Colonic mucosa (tissue), 4 donors: ENCODE results near the gene MRC2. TPM values are rescaled to one million over a fixed set of nuclear protein-coding genes. Genes with fewer than 3 reads are reported as not detected.
"Not testable (repeated sequence)": the region's sequence is repeated elsewhere in the genome, so short reads cannot be mapped to it uniquely, and the experiment has no call there.

Experiments used
- DNase-seq: peaks from one replicate; pipeline ENCODE4 v3.0.0-alpha.2; 2020
- H3K27ac ChIP-seq: fragments of 200-600 bp; one replicate; pipeline ENCODE4 v1.8.0; 2021
- H3K27me3 ChIP-seq: fragments of 200-600 bp; one replicate; pipeline ENCODE4 v1.8.0; 2021
- H3K36me3 ChIP-seq: fragments of 200-600 bp; one replicate; pipeline ENCODE4 v1.8.0; 2021
- H3K4me1 ChIP-seq: fragments of 200-600 bp; one replicate; pipeline ENCODE4 v1.8.0; 2021; ENCODE audit warnings: mild to moderate bottlenecking
- H3K4me3 ChIP-seq: fragments of 200-600 bp; one replicate; pipeline ENCODE4 v1.8.0; 2021
- H3K9ac ChIP-seq, 2 donors: one replicate each; pipeline ENCODE4 v1.7.0; 2013; ENCODE audit warnings: control low read depth in 2 of 2, low read depth in 2 of 2, low read length in 2 of 2
- H3K9me3 ChIP-seq: fragments of 200-600 bp; one replicate; pipeline ENCODE4 v1.8.0; 2021
- CTCF ChIP-seq: fragments of 200-600 bp; IDR thresholded peaks from one replicate; pipeline ENCODE4 v1.8.0; 2022; ENCODE audit warnings: antibody characterized with exemption, mild to moderate bottlenecking
- intact Hi-C: fragments of 100-400 bp; cut with DNase I; formaldehyde crosslinking; loops from one replicate; pipeline ENCODE4 v1.14.1; 2022
- total RNA-seq, 2 donors: library from RNA; stranded (reverse); fragmentation: NEBNext Ultra II Directional in 1 of 2; extraction: Animal tissue kit (Norgen Biotek cat#: 25700) in 1 of 2; gene quantifications; one replicate each; pipeline ENCODE4 v1.2.1, GENCODE V29; 2021
- donor health status: healthy.
- donor health status: DM: no; HTN: no; CAD: no.
- donor health status: DM: no; HTN: no; CAD: no.

MRC2 gene
- total RNA-seq, 2 donors from 2014 or later, result 6.4 to 10.9 TPM

GRCh38 chr17:62601471-62601870 lies 26.0 kb upstream of the MRC2 start:
- Histone ChIP-seq H3K9ac (no peak overlapping the region), H3K36me3 (no peaks in the 10 kb centered on the region), H3K27ac (no peak overlapping the region), H3K4me3 (no peak overlapping the region), H3K9me3 (no peaks in the 10 kb centered on the region), H3K4me1 (no peaks in the 10 kb centered on the region), H3K27me3 (no peaks in the 10 kb centered on the region)
- no peak for TF ChIP-seq CTCF
- intact Hi-C loops, result no loop called here
- DNase-seq, result no peak

- H3K27me3 ChIP-seq, H3K36me3 ChIP-seq, H3K9ac ChIP-seq, intact Hi-C loops, H3K9me3 ChIP-seq, H3K27ac ChIP-seq, H3K4me3 ChIP-seq, DNase-seq, H3K4me1 ChIP-seq: not testable (repeated sequence)
Measured at GRCh38 chr17:62603783-62604182, 23.7 kb upstream of the MRC2 start.

- Histone ChIP-seq H3K4me3 (no peak overlapping the region), H3K4me1 (no peaks in the 10 kb centered on the region), H3K9ac (no peak overlapping the region), H3K27me3 (no peaks in the 10 kb centered on the region), H3K27ac (no peak overlapping the region), H3K36me3 (peaks cover 4% of the 10 kb centered on the region), H3K9me3 (no peaks in the 10 kb centered on the region)
- no peak for TF ChIP-seq CTCF
- no peak for DNase-seq
- intact Hi-C loops, result no loop called here
Measured at GRCh38 chr17:62605588-62605987, 21.9 kb upstream of the MRC2 start.

GRCh38 chr17:62611292-62611691 lies 16.2 kb upstream of the MRC2 start:
- Histone ChIP-seq H3K4me3 (no peak overlapping the region), H3K9me3 (no peaks in the 10 kb centered on the region), H3K27ac (no peak overlapping the region), H3K4me1 (no peaks in the 10 kb centered on the region), H3K27me3 (no peaks in the 10 kb centered on the region), H3K9ac (no peak overlapping the region), H3K36me3 (peaks cover 4% of the 10 kb centered on the region)
- no peak for TF ChIP-seq CTCF
- DNase-seq, result no peak
- intact Hi-C loops, result no loop called here

- peaks cover 4% of the 10 kb centered on the region for H3K36me3 ChIP-seq
Measured at GRCh38 chr17:62611728-62612127, 15.7 kb upstream of the MRC2 start.

GRCh38 chr17:62612289-62612688 lies 15.2 kb upstream of the MRC2 start:
- H3K4me1 ChIP-seq, DNase-seq, H3K9me3 ChIP-seq, H3K27ac ChIP-seq, H3K36me3 ChIP-seq, intact Hi-C loops, H3K9ac ChIP-seq, H3K27me3 ChIP-seq, H3K4me3 ChIP-seq: not testable (repeated sequence)

More at GRCh38 chr17:62611728-62612127, 15.7 kb upstream of the MRC2 start:
- TF ChIP-seq CTCF, result no peak
- intact Hi-C loops, result no loop called here
- DNase-seq, result no peak
- Histone ChIP-seq H3K4me3 (no peak overlapping the region), H3K4me1 (no peaks in the 10 kb centered on the region), H3K27ac (no peak overlapping the region), H3K9ac (no peak overlapping the region), H3K9me3 (no peaks in the 10 kb centered on the region), H3K27me3 (no peaks in the 10 kb centered on the region)

GRCh38 chr17:62613095-62613494 lies 14.4 kb upstream of the MRC2 start:
- H3K9me3 ChIP-seq, H3K4me3 ChIP-seq, DNase-seq, intact Hi-C loops, H3K9ac ChIP-seq, H3K36me3 ChIP-seq, H3K27me3 ChIP-seq, H3K4me1 ChIP-seq, H3K27ac ChIP-seq: not testable (repeated sequence)
